HG02642 (cell line): ENCODE results near the gene P2RX3.
"Not testable (repeated sequence)": the region's sequence is repeated elsewhere in the genome, so short reads cannot be mapped to it uniquely, and the experiment has no call there.

Experiments
- ATAC-seq: cut with Tn5 transposase; IDR thresholded peaks from one replicate; pipeline ENCODE4 v1.9.1; 2021; ENCODE audit warnings: mild to moderate bottlenecking; ENCODE audit not compliant: unreplicated experiment, poor library complexity

P2RX3 gene

DNA sequence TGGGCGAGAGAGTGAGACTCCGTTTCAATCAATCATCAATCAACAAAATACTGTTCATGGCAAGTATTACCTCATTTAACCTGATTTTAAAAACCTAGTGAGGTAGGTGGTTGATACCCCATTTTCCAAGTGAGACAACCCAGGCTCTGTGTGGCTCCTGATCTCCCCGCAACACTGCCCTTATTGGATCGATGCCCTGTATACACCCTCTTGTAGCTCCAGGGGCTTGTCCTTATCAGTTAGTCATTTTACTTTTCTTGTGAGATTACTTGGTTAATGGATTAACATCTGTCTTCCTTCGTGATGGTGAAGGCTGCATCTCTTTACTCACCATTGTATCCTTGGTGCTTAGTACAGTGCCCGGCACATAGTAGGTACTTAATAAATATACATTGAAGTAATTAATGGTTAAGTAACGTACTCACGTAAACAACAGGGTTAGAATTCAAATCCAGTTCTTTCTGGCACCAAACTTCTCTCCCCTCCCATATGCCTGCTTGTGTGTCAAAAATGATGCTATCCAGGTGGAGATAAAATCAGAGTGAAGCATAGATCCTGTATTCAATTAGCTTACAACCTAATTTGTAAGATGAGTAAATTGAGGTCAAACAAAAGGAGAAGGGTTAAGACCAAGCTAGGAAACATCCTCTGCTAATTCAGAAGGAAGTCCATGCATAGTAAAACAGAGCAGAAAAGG is 54.1 kb downstream of the P2RX3 start:
- ATAC-seq = no peak

DNA sequence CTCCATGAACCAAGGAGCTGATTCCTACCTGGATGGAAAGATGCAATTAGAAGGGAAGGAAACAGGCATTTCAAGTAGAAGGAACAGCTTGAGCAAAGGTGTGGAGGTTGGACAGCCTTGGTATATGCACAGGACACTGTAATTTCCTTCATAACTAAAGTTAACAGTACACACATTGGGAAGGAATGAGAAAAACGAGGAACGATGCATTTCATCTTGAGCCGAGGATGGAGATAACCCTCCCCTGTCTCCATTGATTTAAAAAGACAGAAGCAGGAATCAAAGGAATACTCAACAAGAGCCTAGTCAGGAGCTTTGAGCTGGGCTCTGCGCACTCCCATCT is 54.6 kb downstream of the P2RX3 start:
- no peak for ATAC-seq

- ATAC-seq = no peak
Measured at GRCh38 chr11:57394203-57394965, 56.2 kb downstream of the P2RX3 start.

GRCh38 chr11:57395905-57396623 is 57.9 kb downstream of the P2RX3 start:
- no peak for ATAC-seq

DNA sequence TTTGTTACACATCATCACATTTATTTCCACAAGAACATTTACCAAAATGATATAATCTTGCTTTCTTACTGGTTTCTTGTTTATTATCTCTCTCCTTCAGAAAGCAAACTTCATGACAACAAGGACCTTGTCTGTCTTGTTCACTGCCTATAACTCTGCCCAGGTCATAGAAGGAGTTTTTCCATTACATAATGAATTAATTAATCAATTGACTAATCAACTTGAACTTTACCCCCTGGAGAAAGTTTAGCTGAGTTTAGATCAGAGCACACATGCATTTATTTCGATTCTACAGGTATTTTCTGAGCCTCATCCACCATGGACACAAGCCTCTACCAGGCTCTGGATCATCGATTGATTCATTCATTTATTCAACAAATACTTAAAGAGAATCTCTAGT is 58.6 kb downstream of the P2RX3 start:
- ATAC-seq = no peak

DNA sequence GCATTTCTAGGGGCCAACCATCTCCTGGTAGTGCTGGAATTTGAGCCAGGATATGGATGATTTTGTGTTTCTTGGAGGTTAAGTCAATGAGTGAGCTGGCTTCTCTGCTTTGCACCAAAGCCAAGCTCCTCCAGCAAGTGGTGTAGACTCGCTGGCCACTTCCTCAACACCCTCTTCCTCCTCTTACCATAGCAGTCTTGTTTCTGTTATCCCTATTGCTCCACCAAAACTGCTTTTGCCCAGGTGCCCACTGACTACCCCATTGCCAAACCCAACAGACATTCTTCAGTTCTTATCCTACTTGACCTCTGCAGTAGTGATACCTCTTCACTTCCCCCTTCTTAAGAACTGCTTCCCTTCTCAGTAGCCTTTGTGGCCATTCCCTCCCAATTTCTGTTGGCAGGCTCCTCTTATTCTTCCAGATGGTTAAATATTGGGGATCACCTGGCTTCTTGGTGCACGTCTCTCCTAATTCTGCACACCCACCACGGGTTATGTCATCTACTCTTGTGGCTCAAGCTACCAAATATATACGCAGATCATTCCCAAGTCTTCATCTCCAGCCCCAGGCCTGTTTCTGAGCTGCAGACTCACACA is 59.3 kb downstream of the P2RX3 start:
- no peak for ATAC-seq

- ATAC-seq = no peak
Measured at GRCh38 chr11:57399221-57399620, 61.1 kb downstream of the P2RX3 start.

DNA sequence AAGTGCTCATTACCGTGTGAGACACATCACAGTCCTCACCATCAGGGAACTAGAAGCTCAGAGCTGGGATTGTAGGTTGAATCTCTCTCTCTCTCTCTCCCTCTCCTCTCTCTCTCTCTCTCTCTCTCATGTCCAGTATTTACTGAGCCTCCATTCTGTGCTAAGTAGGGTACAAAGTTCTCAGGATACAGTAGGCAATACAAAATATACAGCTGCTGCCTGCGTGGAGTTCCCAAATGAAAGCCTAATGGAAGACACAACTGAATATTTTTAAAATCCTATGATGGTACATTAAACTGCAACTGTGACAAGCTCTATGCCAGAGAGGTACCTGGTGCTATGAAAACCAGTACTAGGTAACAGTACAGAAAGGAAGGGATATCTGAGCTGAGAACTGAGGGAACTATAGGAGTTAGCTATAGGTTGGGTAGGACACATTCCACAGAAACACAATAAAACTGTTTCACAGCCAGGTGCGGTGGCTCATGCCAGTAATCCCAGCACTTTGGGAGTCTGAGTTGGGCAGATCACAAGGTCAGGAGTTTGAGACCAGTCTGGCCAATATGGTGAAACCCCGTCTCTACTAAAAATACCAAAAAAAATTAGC is 61.9 kb downstream of the P2RX3 start:
- no peak for ATAC-seq

DNA sequence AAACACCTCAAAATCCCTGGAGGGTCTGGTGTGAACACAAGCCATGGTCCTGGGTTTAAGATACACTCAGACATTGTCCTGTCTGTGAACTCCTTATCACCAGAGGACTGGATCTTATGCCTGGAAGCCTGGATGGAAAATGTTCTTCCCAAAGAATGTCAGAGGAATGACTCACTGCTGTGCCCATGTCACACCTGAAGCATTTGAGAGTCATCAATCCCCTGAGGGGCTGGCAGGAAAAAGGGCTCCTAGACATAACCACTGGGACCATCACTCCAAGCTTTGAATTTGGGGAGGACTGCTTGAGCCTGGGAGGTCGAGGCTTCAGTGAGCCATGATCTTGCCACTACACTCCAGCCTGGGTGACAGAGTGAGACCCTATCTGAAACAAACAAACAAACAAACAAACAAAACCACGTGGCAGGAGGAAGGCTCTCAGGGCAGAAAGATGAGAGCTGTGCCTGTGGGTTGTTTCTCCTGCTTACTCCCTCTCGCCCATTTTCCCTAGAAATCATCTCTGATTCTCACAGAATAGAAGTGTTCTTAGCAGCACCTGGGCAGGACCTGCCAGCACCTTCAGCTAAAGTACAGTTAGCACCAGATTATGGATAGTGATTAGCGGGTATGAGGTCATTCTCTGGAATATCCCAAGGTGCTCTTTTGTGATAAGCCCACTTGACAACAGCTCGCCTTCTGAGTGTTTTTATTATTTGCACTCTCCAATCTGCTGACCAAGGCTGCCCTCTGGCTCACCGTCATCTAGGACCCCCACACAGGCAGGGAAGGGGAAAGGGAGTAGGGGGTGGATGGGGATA is 64.2 kb downstream of the P2RX3 start:
- ATAC-seq = no peak

- ATAC-seq = not testable (repeated sequence)
Measured at GRCh38 chr11:57403003-57403801, 65.0 kb downstream of the P2RX3 start.

GRCh38 chr11:57403802-57404147 is 65.6 kb downstream of the P2RX3 start:
- no peak for ATAC-seq

DNA sequence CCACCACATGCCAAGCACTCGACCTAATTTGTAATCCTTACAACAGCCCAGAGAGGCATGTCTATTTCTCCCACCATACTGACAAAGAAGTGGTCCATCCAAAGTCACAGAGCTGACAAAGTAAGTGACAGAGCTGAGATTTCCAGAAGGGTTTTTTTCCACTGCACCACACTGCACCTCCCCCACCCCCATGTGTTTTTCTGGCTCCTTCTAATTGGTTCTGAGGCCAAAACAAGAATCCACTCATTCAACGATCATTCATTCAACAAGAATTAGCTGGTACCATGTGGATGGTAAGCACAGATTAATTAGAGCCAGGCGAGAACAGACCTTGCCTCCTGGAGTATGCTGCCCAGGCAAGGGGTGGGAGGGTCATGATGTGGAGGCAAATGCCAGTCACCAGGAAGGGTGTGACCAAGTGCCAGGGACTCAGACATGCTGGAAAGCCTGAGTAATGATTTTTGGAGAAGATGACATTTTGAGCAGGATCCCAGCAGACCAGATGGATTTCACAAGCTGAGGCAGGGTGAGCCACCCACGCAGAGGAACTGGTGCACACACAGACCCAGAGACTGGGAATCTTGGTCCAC is 67.2 kb downstream of the P2RX3 start:
- no peak for ATAC-seq

DNA sequence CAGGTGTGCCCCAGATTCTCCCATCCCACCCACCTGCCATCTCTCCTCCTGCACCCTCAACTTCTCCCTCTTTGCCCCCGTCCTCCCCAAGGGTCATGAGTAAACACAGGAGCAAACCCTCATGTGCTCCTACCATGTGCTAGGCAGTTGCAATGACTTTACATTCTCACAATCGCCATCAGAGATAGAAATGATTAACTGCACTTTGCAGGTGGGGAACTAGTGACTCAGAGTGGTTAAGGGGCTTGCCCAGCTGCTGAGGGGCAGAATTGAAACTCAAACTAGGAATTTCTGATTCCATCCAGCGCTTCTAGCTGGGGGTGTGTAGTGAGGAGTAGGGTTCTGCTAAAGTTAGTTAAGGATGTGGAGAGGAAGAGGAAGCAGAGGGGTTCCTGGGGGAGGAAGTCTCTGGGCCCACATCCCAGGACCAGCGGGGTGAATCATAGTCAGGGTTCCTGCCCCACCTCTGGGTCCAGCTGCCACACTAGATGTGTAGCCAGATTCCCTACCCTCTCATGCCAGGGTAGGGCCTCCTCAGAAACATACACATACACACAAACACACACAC is 68.3 kb downstream of the P2RX3 start:
- peak; percentile 84 for ATAC-seq

- no peak for ATAC-seq
Measured at GRCh38 chr11:57407010-57407920, 69.1 kb downstream of the P2RX3 start.

- ATAC-seq = no peak
Measured at GRCh38 chr11:57407941-57408475, 69.9 kb downstream of the P2RX3 start.

GRCh38 chr11:57408771-57409170 is 70.6 kb downstream of the P2RX3 start:
- no peak for ATAC-seq
